HCT116 (cell line): ENCODE data around the gene MEAK7. TPM values are rescaled to one million over a fixed set of nuclear protein-coding genes. Genes with fewer than 3 reads are reported as not detected.

Experiments used
- ATAC-seq: fragments of 200-7000 bp; cut with Tn5 transposase; 2 replicates; pipeline ENCODE4 v1.9.1; 2020; ENCODE audit warnings: mild to moderate bottlenecking, moderate library complexity
- BruUV-seq: library from RNA; stranded (reverse); fragments of 400-500 nt; replicated peaks from 2 replicates; lab custom pipeline; 2021; lab: Mats Ljungman, UMichigan
- CTCF ChIA-PET: fragments of 300-600 bp; sonication (Branson Sonifier 250); formaldehyde crosslinking; loops from one replicate; lab custom pipeline; 2021; ENCODE audit warnings: antibody characterized with exemption; lab: Charles Lee
- POLR2A ChIA-PET: fragments of 300-600, 350-600 bp; sonication (Branson Sonifier 250); formaldehyde crosslinking; loops from one replicate; lab custom pipeline; 2021; ENCODE audit warnings: antibody characterized with exemption; lab: Charles Lee
- RAD21 ChIA-PET, 2 experiments: fragments of 300-600 bp; sonication (Branson Sonifier 250); formaldehyde crosslinking; loops; one replicate each; lab custom pipeline; 2023; ENCODE audit warnings: low total read pairs in 2 of 2; ENCODE audit not compliant: uncharacterized antibody in 2 of 2, unreplicated experiment in 2 of 2, low non-redundant PET in 1 of 2; lab: Charles Lee
- DNase-seq: peaks from one replicate; pipeline ENCODE4 v3.0.0-alpha.2; 2010; ENCODE audit warnings: low read depth, low spot score
- H2AFZ ChIP-seq: fragments of 200-600 bp; shearing (Covaris generic), sonication (generic); 2 replicates; pipeline ENCODE4 v1.6.1; 2017; ENCODE audit warnings: low read depth, mixed run types, mixed read lengths, antibody characterized with exemption, low read length; ENCODE audit not compliant: poor library complexity, severe bottlenecking
- H3K27ac ChIP-seq: 2 replicates; pipeline ENCODE4 v1.5.1; 2012; ENCODE audit warnings: low read depth, low read length
- H3K27me3 ChIP-seq: fragments of 200-600 bp; sonication (generic); 2 replicates; pipeline ENCODE4 v1.6.1; 2016; ENCODE audit warnings: mixed run types, low read length, mixed read lengths; ENCODE audit not compliant: insufficient read depth
- H3K36me3 ChIP-seq, 2 experiments: fragments of 200-500 bp in 1 of 2; fragments of 200-600 bp in 1 of 2; sonication (Bioruptor generic) in 1 of 2; sonication (generic) in 1 of 2; 2 replicates each; pipeline versions ENCODE4 v1.5.1 to v1.6.1; 2014 to 2016; ENCODE audit warnings: low read length in 2 of 2, inconsistent platforms in 1 of 2, mixed read lengths in 1 of 2, mixed run types in 1 of 2; ENCODE audit not compliant: insufficient read depth in 2 of 2, control insufficient read depth in 1 of 2
- H3K4me1 ChIP-seq, 2 experiments: fragments of 200-600 bp in 1 of 2; sonication (generic) in 1 of 2; 2 replicates each; pipeline versions ENCODE4 v1.5.1 to v1.6.1; 2012 to 2017; ENCODE audit warnings: low read length in 2 of 2, inconsistent platforms in 1 of 2, mild to moderate bottlenecking in 1 of 2, mixed read lengths in 1 of 2, mixed run types in 1 of 2, moderate library complexity in 1 of 2; ENCODE audit not compliant: insufficient read depth in 2 of 2, control insufficient read depth in 1 of 2
- H3K4me2 ChIP-seq: fragments of 200-600 bp; sonication (generic); 2 replicates; pipeline ENCODE4 v1.6.1; 2017; ENCODE audit warnings: mixed run types, low read length, mixed read lengths
- H3K4me3 ChIP-seq, 2 experiments: fragments of 200-600 bp in 1 of 2; sonication (generic) in 1 of 2; replicated peaks in 1 of 2; 2 replicates each; pipeline ENCODE4 v1.5.1; 2011 to 2016; ENCODE audit warnings: low read length in 2 of 2, control low read depth in 1 of 2, low read depth in 1 of 2, mild to moderate bottlenecking in 1 of 2, mixed read lengths in 1 of 2, mixed run types in 1 of 2
- H3K79me2 ChIP-seq: fragments of 200-600 bp; sonication (generic); 2 replicates; pipeline ENCODE4 v1.6.1; 2017; ENCODE audit warnings: mild to moderate bottlenecking, mixed run types, low read length, moderate library complexity, mixed read lengths; ENCODE audit not compliant: insufficient read depth
- H3K9ac ChIP-seq: fragments of 200-600 bp; sonication (generic); 2 replicates; pipeline ENCODE4 v1.6.1; 2016; ENCODE audit warnings: low read length, mixed read lengths
- H3K9me2 ChIP-seq: fragments of 200-600 bp; sonication (generic), shearing (Covaris generic); 2 replicates; pipeline ENCODE4 v1.6.1; 2017; ENCODE audit warnings: mixed run types, mild to moderate bottlenecking, moderate library complexity; ENCODE audit not compliant: insufficient read depth
- H3K9me3 ChIP-seq, 2 experiments: fragments of 200-500 bp in 1 of 2; fragments of 200-600 bp in 1 of 2; sonication (Bioruptor generic) in 1 of 2; sonication (generic) in 1 of 2; 2 replicates each; pipeline ENCODE4 v1.6.1; 2014 to 2017; ENCODE audit warnings: low read length in 2 of 2, mixed read lengths in 2 of 2, inconsistent platforms in 1 of 2, low read depth in 1 of 2, mild to moderate bottlenecking in 1 of 2, mixed run types in 1 of 2, moderate library complexity in 1 of 2; ENCODE audit not compliant: control insufficient read depth in 1 of 2, insufficient read depth in 1 of 2
- H4K20me1 ChIP-seq: fragments of 200-600 bp; sonication (generic), shearing (Covaris generic); 2 replicates; pipeline ENCODE4 v1.6.1; 2017; ENCODE audit warnings: mixed run types, mild to moderate bottlenecking, moderate library complexity; ENCODE audit not compliant: insufficient read depth
- CBX3 ChIP-seq: IDR thresholded peaks from 2 replicates; pipeline ENCODE4 v1.6.1; 2012; ENCODE audit warnings: low read depth
- CEBPB ChIP-seq: IDR thresholded peaks from 2 replicates; pipeline ENCODE4 v1.6.1; 2012; ENCODE audit warnings: low read depth
- CTCF ChIP-seq, 3 experiments: fragments of 200-600 bp in 1 of 3; sonication (generic) in 1 of 3; IDR thresholded peaks in 2 of 3; conservative IDR thresholded peaks in 1 of 3; 2 replicates each; pipeline ENCODE4 v1.5.1; 2012 to 2017; ENCODE audit warnings: low read depth in 2 of 3, low read length in 2 of 3, antibody characterized with exemption in 1 of 3, borderline replicate concordance in 1 of 3, control low read depth in 1 of 3, mild to moderate bottlenecking in 1 of 3, mixed read lengths in 1 of 3, mixed run types in 1 of 3, moderate library complexity in 1 of 3; ENCODE audit not compliant: insufficient read depth in 1 of 3
- EGR1 ChIP-seq: IDR thresholded peaks from 2 replicates; pipeline ENCODE4 v1.6.1; 2012; ENCODE audit warnings: low read depth
- EZH2 ChIP-seq: fragments of 200-600 bp; sonication (generic); IDR thresholded peaks from 2 replicates; pipeline ENCODE4 v1.6.1; 2017; ENCODE audit warnings: antibody characterized with exemption, mixed run types
- SIN3A ChIP-seq: IDR thresholded peaks from 2 replicates; pipeline ENCODE4 v1.6.1; 2012; ENCODE audit warnings: low read depth
- TCF7L2 ChIP-seq: IDR thresholded peaks from 2 replicates; pipeline ENCODE4 v1.7.0; 2011; ENCODE audit warnings: borderline replicate concordance, inconsistent platforms; ENCODE audit not compliant: insufficient read depth, insufficient read length; ENCODE audit errors: extremely low read depth
- ZBTB33 ChIP-seq: IDR thresholded peaks from 2 replicates; pipeline ENCODE4 v1.6.1; 2011; ENCODE audit warnings: mild to moderate bottlenecking, low read length, moderate library complexity; ENCODE audit not compliant: insufficient replicate concordance; ENCODE audit errors: extremely low read depth
- intact Hi-C: fragments of 100-400 bp; cut with micrococcal nuclease; formaldehyde crosslinking; loops from 2 replicates; pipeline ENCODE4 v1.10.0; 2022
- total RNA-seq: library from RNA; stranded (reverse); gene quantifications from one replicate; pipeline ENCODE4 v1.2.1, GENCODE V29; 2021; ENCODE audit not compliant: unreplicated experiment

The MEAK7 gene
- total RNA-seq, 1 experiment from 2014 or later, result 32.2 TPM

GRCh38 chr16:84465154-84465553, 39.3 kb downstream of the MEAK7 start:
- ChIA-PET POLR2A (no interaction called here), RAD21 (no interaction called here), CTCF (no interaction called here)
- DNase-seq (no peak), ATAC-seq (no peak)
- Histone ChIP-seq H3K4me3 (no peak overlapping the region), H3K79me2 (no peaks in the 10 kb centered on the region), H4K20me1 (no peaks in the 10 kb centered on the region), H3K27me3 (no peaks in the 10 kb centered on the region), H3K9ac (no peak overlapping the region), H3K9me3 (peaks cover 0 to 8% of the 10 kb centered on the region in 2 experiments; a peak in 2 of 4 replicates), H3K27ac (no peak overlapping the region), H3K9me2 (no peaks in the 10 kb centered on the region), H2AFZ (no peak overlapping the region), H3K36me3 (peaks cover 3 to 30% of the 10 kb centered on the region in 2 experiments), H3K4me2 (no peak overlapping the region), H3K4me1 (no peaks in the 10 kb centered on the region)
- TF ChIP-seq CTCF (IDR thresholded peaks at IDR 0.05 in 2 of 3, conservative IDR thresholded peaks at IDR 0.05 in 1 of 3; ENCODE audit: borderline replicate concordance in 1 of 3, insufficient read depth in 1 of 3, low read depth in 2 of 3, low read length in 2 of 3) (no peak), CEBPB (no peak)
- BruUV-seq, result no TSS peak
- intact Hi-C loops, result no loop called here

DNA sequence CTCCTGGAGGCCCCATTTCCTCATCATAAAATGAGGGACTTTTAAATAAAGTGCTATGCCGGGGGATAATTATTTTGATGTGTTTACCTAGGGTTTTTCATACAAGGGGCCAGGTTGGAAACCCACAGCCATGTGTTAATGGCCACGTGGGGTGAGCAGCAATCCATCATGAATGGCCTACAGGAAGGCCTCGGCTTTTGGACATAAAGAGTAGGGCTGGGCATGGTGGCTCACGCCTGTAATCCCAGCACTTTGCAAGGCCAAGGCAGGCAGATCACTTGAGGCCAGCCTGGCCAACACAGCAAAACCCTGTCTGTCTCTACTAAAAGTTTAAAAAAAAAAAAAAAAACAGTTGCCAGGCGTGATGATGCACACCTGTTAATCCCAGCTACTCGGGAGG, 40.3 kb downstream of the MEAK7 start:
- Histone ChIP-seq H3K9ac (no peak overlapping the region), H3K36me3 (peaks cover 3 to 30% of the 10 kb centered on the region in 2 experiments), H3K4me1 (no peaks in the 10 kb centered on the region), H4K20me1 (no peaks in the 10 kb centered on the region), H2AFZ (no peak overlapping the region), H3K9me3 (peaks cover 0 to 8% of the 10 kb centered on the region in 2 experiments; a peak in 2 of 4 replicates), H3K4me2 (no peak overlapping the region), H3K4me3 (no peak overlapping the region), H3K79me2 (no peaks in the 10 kb centered on the region), H3K27me3 (no peaks in the 10 kb centered on the region), H3K27ac (no peak overlapping the region), H3K9me2 (no peaks in the 10 kb centered on the region)
- RAD21 ChIA-PET, result no interaction called here
- no peak for ATAC-seq
- POLR2A ChIA-PET, result no interaction called here
- CTCF ChIA-PET, result no interaction called here
- intact Hi-C loops, result no loop called here
- BruUV-seq, result no TSS peak
- no peak for DNase-seq
- TF ChIP-seq ZBTB33, result no peak
- TF ChIP-seq EGR1, result no peak
- no peak for TF ChIP-seq EZH2
- TF ChIP-seq TCF7L2, result no peak
- TF ChIP-seq CBX3, result no peak
- no peak for TF ChIP-seq SIN3A
- no peak for TF ChIP-seq CTCF (IDR thresholded peaks at IDR 0.05 in 2 of 3, conservative IDR thresholded peaks at IDR 0.05 in 1 of 3; ENCODE audit: borderline replicate concordance in 1 of 3, insufficient read depth in 1 of 3, low read depth in 2 of 3, low read length in 2 of 3)
